ENCODE data around the gene XRCC4.

The XRCC4 gene

GRCh38 chr5:83360573-83360972 lies 283.2 kb downstream of the XRCC4 start:
- Histone ChIP-seq H3K9ac (ENCODE audit: low read depth, low read length) (no peak overlapping the region), H3K4me3 (ENCODE audit: low read length) (no peak overlapping the region), H3K27me3 (ENCODE audit: control insufficient read depth, insufficient read depth, low read length) (no peaks in the 10 kb centered on the region), H3K4me2 (ENCODE audit: low read length) (no peak overlapping the region), H3K9me3 (replicated peaks; ENCODE audit: low read length) (no peaks in the 10 kb centered on the region), H3K36me3 (ENCODE audit: insufficient read depth, low read length) (no peaks in the 10 kb centered on the region), H3K4me1 (ENCODE audit: control insufficient read depth, insufficient read depth, low read length) (no peaks in the 10 kb centered on the region)

- H3K4me2 ChIP-seq (ENCODE audit: low read length), result no peak overlapping the region
- no peaks in the 10 kb centered on the region for H3K4me1 ChIP-seq (ENCODE audit: control insufficient read depth, insufficient read depth, low read length)
- H3K27me3 ChIP-seq (ENCODE audit: control insufficient read depth, insufficient read depth, low read length), result no peaks in the 10 kb centered on the region
- no peak overlapping the region for H3K9ac ChIP-seq (ENCODE audit: low read depth, low read length)
- no peaks in the 10 kb centered on the region for H3K36me3 ChIP-seq (ENCODE audit: insufficient read depth, low read length)
- no peaks in the 10 kb centered on the region for H3K9me3 ChIP-seq (replicated peaks; ENCODE audit: low read length)
- H3K4me3 ChIP-seq (ENCODE audit: low read length), result no peak overlapping the region
These were observed 285.2 kb downstream of the XRCC4 start for GRCh38 chr5:83362526-83362925.

DNA sequence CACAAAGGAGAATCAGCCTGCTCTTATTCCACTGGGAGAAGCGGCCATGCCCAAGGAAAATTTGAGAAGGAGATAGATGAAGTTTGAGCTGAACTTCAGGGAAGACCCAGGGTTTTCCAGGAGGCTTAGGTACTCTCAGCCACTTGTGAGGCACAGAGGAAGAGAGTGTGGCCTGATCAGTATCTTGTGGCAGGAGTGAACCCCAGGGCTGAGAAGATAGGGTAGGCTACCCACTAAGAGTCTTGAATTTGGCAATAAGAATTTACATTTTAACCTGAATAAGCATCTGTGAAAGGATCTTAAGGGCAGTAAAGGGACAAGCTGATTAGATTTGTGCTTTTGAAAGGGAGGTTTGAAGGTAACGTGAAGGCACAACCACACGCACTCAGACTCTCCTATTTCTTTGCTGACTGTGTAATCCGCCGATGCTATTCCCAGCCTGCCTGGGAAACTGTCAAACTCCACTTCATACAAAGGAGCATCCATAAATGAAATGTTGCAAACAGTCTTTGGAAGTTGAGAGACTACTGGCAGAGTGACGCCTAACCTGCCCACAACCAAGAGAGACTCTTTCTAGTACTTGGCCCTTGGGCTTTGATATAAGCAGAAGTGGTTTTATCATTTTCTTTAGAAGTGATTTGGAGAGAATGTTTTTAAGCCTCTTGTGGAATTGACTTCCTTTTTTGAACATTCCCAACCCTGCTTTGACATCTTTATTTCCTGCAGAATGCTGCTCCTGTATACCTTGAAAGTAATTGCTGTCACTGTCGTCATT lies 286.0 kb downstream of the XRCC4 start:
- no peaks in the 10 kb centered on the region for H3K27me3 ChIP-seq (ENCODE audit: control insufficient read depth, insufficient read depth, low read length)
- no peak overlapping the region for H3K4me3 ChIP-seq (ENCODE audit: low read length)
- H3K36me3 ChIP-seq (ENCODE audit: insufficient read depth, low read length), result no peaks in the 10 kb centered on the region
- H3K4me2 ChIP-seq (ENCODE audit: low read length), result no peak overlapping the region
- no peak overlapping the region for H3K9ac ChIP-seq (ENCODE audit: low read depth, low read length)
- no peaks in the 10 kb centered on the region for H3K9me3 ChIP-seq (replicated peaks; ENCODE audit: low read length)
- peaks cover 4% of the 10 kb centered on the region for H3K4me1 ChIP-seq (ENCODE audit: control insufficient read depth, insufficient read depth, low read length)

DNA sequence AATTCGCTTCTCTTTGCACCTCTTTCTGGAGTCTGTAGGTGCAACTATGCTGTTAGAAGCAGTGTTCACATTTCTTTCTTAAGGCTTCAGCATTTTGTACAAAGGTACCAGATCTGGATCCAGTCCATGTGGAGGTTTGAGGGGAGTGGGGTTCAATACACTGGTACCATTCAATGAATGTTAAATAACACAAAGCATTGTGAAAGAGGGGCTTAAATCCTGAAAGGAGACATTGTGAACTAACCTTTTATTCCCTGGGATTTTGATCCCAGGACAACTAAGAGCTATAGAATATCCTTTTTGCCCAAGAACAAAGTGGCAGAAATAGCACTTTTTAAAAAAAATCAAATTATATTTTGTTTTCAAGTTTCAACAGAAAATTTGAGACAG lies 286.5 kb downstream of the XRCC4 start:
- H3K9ac ChIP-seq (ENCODE audit: low read depth, low read length), result no peak overlapping the region
- no peaks in the 10 kb centered on the region for H3K9me3 ChIP-seq (replicated peaks; ENCODE audit: low read length)
- no peaks in the 10 kb centered on the region for H3K36me3 ChIP-seq (ENCODE audit: insufficient read depth, low read length)
- H3K4me3 ChIP-seq (ENCODE audit: low read length), result no peak overlapping the region
- no peaks in the 10 kb centered on the region for H3K27me3 ChIP-seq (ENCODE audit: control insufficient read depth, insufficient read depth, low read length)
- H3K4me1 ChIP-seq (ENCODE audit: control insufficient read depth, insufficient read depth, low read length), result peaks cover 4% of the 10 kb centered on the region
- H3K4me2 ChIP-seq (ENCODE audit: low read length), result no peak overlapping the region

DNA sequence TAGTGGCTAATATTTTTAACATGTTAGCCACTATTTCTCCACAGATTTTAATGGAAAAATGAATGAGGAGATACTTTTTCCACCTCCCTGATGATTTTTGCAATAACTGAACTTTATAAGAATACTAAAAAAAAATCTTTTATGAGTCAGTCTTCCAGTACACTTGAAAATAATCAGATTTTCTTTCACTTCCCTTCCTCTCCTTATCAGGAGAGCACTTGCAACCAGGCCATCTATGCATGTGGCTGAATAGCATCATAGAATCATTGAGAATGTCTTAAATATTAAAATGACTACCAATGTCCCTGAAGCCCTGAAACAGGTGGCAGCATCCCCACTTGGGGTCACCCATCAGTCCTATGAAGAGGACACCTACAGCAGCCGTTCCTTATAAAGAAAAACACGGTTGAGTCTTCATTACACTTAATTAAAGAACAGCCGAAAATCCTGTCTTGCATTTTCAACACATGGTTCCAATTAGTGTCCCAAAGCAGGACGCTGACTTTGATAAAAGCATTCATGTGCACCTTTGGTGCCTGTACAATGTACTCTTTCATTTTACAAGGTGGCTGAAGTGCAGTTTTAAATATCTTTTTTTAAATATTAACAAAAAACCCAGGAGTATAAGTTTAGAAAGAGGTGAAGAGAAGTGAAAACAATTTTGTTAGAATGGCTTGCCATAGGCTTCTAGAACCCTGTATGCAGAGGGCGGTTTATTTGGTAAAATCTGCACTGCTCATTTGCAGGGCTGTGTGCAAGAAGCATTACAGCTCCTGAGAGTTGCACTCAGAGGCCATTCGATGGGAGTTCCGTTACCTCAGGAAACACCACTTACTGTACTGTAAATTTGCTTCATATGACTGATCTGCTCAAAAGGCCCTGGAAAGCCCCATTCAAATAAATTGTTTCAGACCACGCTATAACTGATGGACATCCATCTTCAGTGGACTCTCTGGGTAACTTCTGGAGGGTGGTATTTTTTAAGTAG lies 287.3 kb downstream of the XRCC4 start:
- H3K9me3 ChIP-seq (replicated peaks; ENCODE audit: low read length), result no peaks in the 10 kb centered on the region
- H3K36me3 ChIP-seq (ENCODE audit: insufficient read depth, low read length), result no peaks in the 10 kb centered on the region
- H3K4me2 ChIP-seq (ENCODE audit: low read length), result no peak overlapping the region
- H3K9ac ChIP-seq (ENCODE audit: low read depth, low read length), result no peak overlapping the region
- H3K4me3 ChIP-seq (ENCODE audit: low read length), result no peak overlapping the region
- no peaks in the 10 kb centered on the region for H3K27me3 ChIP-seq (ENCODE audit: control insufficient read depth, insufficient read depth, low read length)
- H3K4me1 ChIP-seq (ENCODE audit: control insufficient read depth, insufficient read depth, low read length), result peaks cover 4% of the 10 kb centered on the region

- H3K4me1 ChIP-seq (ENCODE audit: control insufficient read depth, insufficient read depth, low read length), result peaks cover 4% of the 10 kb centered on the region
- no peaks in the 10 kb centered on the region for H3K9me3 ChIP-seq (replicated peaks; ENCODE audit: low read length)
- H3K36me3 ChIP-seq (ENCODE audit: insufficient read depth, low read length), result no peaks in the 10 kb centered on the region
- no peak overlapping the region for H3K4me3 ChIP-seq (ENCODE audit: low read length)
- no peak overlapping the region for H3K4me2 ChIP-seq (ENCODE audit: low read length)
- H3K9ac ChIP-seq (ENCODE audit: low read depth, low read length), result no peak overlapping the region
- H3K27me3 ChIP-seq (ENCODE audit: control insufficient read depth, insufficient read depth, low read length), result no peaks in the 10 kb centered on the region
These were observed 291.0 kb downstream of the XRCC4 start for GRCh38 chr5:83368319-83368718.

- no peaks in the 10 kb centered on the region for H3K27me3 ChIP-seq (ENCODE audit: control insufficient read depth, insufficient read depth, low read length)
- no peaks in the 10 kb centered on the region for H3K9me3 ChIP-seq (replicated peaks; ENCODE audit: low read length)
- H3K4me2 ChIP-seq (ENCODE audit: low read length), result no peak overlapping the region
- no peak overlapping the region for H3K4me3 ChIP-seq (ENCODE audit: low read length)
- no peaks in the 10 kb centered on the region for H3K36me3 ChIP-seq (ENCODE audit: insufficient read depth, low read length)
- no peak overlapping the region for H3K9ac ChIP-seq (ENCODE audit: low read depth, low read length)
- H3K4me1 ChIP-seq (ENCODE audit: control insufficient read depth, insufficient read depth, low read length), result peaks cover 4% of the 10 kb centered on the region
These were observed 291.5 kb downstream of the XRCC4 start for GRCh38 chr5:83368835-83369234.

GRCh38 chr5:83370957-83371356 lies 293.6 kb downstream of the XRCC4 start:
- no peak overlapping the region for H3K9ac ChIP-seq (ENCODE audit: low read depth, low read length)
- H3K9me3 ChIP-seq (replicated peaks; ENCODE audit: low read length), result no peaks in the 10 kb centered on the region
- H3K36me3 ChIP-seq (ENCODE audit: insufficient read depth, low read length), result no peaks in the 10 kb centered on the region

GRCh38 chr5:83371726-83372125 lies 294.4 kb downstream of the XRCC4 start:
- no peak overlapping the region for H3K4me3 ChIP-seq (ENCODE audit: low read length)
- H3K4me2 ChIP-seq (ENCODE audit: low read length), result no peak overlapping the region
- H3K4me1 ChIP-seq (ENCODE audit: control insufficient read depth, insufficient read depth, low read length), result peaks cover 25% of the 10 kb centered on the region
- H3K9me3 ChIP-seq (replicated peaks; ENCODE audit: low read length), result no peaks in the 10 kb centered on the region
- H3K27me3 ChIP-seq (ENCODE audit: control insufficient read depth, insufficient read depth, low read length), result no peaks in the 10 kb centered on the region
- H3K36me3 ChIP-seq (ENCODE audit: insufficient read depth, low read length), result no peaks in the 10 kb centered on the region
- H3K9ac ChIP-seq (ENCODE audit: low read depth, low read length), result no peak overlapping the region

More at GRCh38 chr5:83370957-83371356, 293.6 kb downstream of the XRCC4 start:
- H3K4me2 ChIP-seq (ENCODE audit: low read length), result no peak overlapping the region
- peaks cover 20% of the 10 kb centered on the region for H3K4me1 ChIP-seq (ENCODE audit: control insufficient read depth, insufficient read depth, low read length)
- no peak overlapping the region for H3K4me3 ChIP-seq (ENCODE audit: low read length)
- H3K27me3 ChIP-seq (ENCODE audit: control insufficient read depth, insufficient read depth, low read length), result no peaks in the 10 kb centered on the region

DNA sequence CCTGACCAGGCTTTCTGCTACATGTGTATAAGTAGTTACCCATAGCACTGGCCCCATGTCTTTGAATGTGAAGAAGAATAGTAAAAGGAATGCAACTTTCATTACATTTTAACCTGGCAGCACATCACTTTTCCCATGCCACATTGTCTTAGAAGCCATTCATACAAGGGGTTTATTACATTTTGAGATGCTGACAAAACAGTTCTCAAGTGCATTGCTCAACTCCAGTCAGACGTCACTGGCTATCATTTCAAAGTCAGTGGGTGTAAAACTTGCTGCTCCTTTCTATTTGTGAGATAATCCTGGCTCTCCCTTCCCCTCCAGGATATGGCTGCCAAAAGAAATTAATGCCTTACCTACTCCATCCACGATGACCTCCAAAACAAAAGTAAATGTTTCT lies 297.2 kb downstream of the XRCC4 start:
- no peak overlapping the region for H3K4me3 ChIP-seq (ENCODE audit: low read length)
- no peaks in the 10 kb centered on the region for H3K36me3 ChIP-seq (ENCODE audit: insufficient read depth, low read length)
- no peaks in the 10 kb centered on the region for H3K9me3 ChIP-seq (replicated peaks; ENCODE audit: low read length)
- H3K9ac ChIP-seq (ENCODE audit: low read depth, low read length), result no peak overlapping the region
- no peaks in the 10 kb centered on the region for H3K27me3 ChIP-seq (ENCODE audit: control insufficient read depth, insufficient read depth, low read length)
- H3K4me2 ChIP-seq (ENCODE audit: low read length), result no peak overlapping the region
- peaks cover 34% of the 10 kb centered on the region for H3K4me1 ChIP-seq (ENCODE audit: control insufficient read depth, insufficient read depth, low read length)

GRCh38 chr5:83375049-83375745 lies 297.9 kb downstream of the XRCC4 start:
- no peaks in the 10 kb centered on the region for H3K9me3 ChIP-seq (replicated peaks; ENCODE audit: low read length)
- H3K4me2 ChIP-seq (ENCODE audit: low read length), result no peak overlapping the region
- no peak overlapping the region for H3K9ac ChIP-seq (ENCODE audit: low read depth, low read length)
- H3K36me3 ChIP-seq (ENCODE audit: insufficient read depth, low read length), result no peaks in the 10 kb centered on the region
- no peaks in the 10 kb centered on the region for H3K27me3 ChIP-seq (ENCODE audit: control insufficient read depth, insufficient read depth, low read length)
- H3K4me3 ChIP-seq (ENCODE audit: low read length), result no peak overlapping the region
- H3K4me1 ChIP-seq (ENCODE audit: control insufficient read depth, insufficient read depth, low read length), result peaks cover 34% of the 10 kb centered on the region
